HepG2 (cell line): Measurements from ENCODE around the gene FCRL2. TPM values are rescaled to one million over a fixed set of nuclear protein-coding genes. Genes with fewer than 3 reads are reported as not detected.

Experiments
- ATAC-seq: fragments of 200-7000 bp; cut with Tn5 transposase; 3 replicates; pipeline ENCODE4 v1.9.1; 2020; ENCODE audit warnings: mild to moderate bottlenecking, moderate library complexity
- BruUV-seq: library from RNA; stranded (reverse); fragments of 400-500 nt; replicated peaks from 2 replicates; lab custom pipeline; 2021; lab: Mats Ljungman, UMichigan
- CTCF ChIA-PET: fragments of 300-600 bp; formaldehyde crosslinking; extraction: SDS; loops from one replicate; lab custom pipeline; 2021; ENCODE audit warnings: low total read pairs, inconsistent platforms, low intra/inter-chr PET ratio; lab: Yijun Ruan, JAX
- POLR2A ChIA-PET: fragments of 350-600 bp; sonication (Branson Sonifier 250); formaldehyde crosslinking; loops from one replicate; lab custom pipeline; 2020; ENCODE audit warnings: antibody characterized with exemption, inconsistent platforms; lab: Yijun Ruan, JAX
- DNase-seq: peaks from one replicate; pipeline ENCODE4 v3.0.0-alpha.2; 2015; ENCODE audit warnings: low spot score
- FAIRE-seq: peaks from 3 replicates; lab custom pipeline; 2011; peaks lifted over from hg19 to GRCh38; lab: Jason Lieb, UNC
- H2AFZ ChIP-seq: one replicate; pipeline ENCODE4 v1.6.1; 2011; ENCODE audit warnings: low read length, inconsistent platforms
- H3K27ac ChIP-seq: fragments of 300-600 bp; 3 replicates; pipeline ENCODE4 v1.8.0; 2011; ENCODE audit warnings: mixed run types, mild to moderate bottlenecking, mixed read lengths, low read length, inconsistent platforms; ENCODE audit not compliant: insufficient read depth; ENCODE audit errors: extremely low read length
- H3K27me3 ChIP-seq, 2 experiments: fragments of 200-600 bp in 1 of 2; 2 replicates in 1 of 2; 3 replicates in 1 of 2; pipeline versions ENCODE4 v1.6.0 to v1.8.0; 2011; ENCODE audit warnings: low read length in 2 of 2, mild to moderate bottlenecking in 2 of 2, moderate library complexity in 2 of 2, inconsistent platforms in 1 of 2; ENCODE audit not compliant: insufficient read depth in 2 of 2, control insufficient read depth in 1 of 2
- H3K36me3 ChIP-seq, 2 experiments: fragments of 200-600 bp in 1 of 2; replicated peaks in 1 of 2; 2 replicates in 1 of 2; 3 replicates in 1 of 2; pipeline versions ENCODE4 v1.5.1 to v1.8.0; 2011; ENCODE audit warnings: low read length in 2 of 2, inconsistent platforms in 1 of 2; ENCODE audit not compliant: insufficient read depth in 2 of 2, control insufficient read depth in 1 of 2
- H3K4me1 ChIP-seq: 2 replicates; pipeline ENCODE4 v1.5.1; 2012; ENCODE audit warnings: low read length, inconsistent platforms; ENCODE audit not compliant: insufficient read depth
- H3K4me2 ChIP-seq: 2 replicates; pipeline ENCODE4 v1.6.0; 2011; ENCODE audit warnings: low read depth, low read length, inconsistent platforms
- H3K4me3 ChIP-seq, 3 experiments: fragments of 200-600 bp in 1 of 3; sonication (generic), shearing (Covaris generic) in 1 of 3; replicated peaks in 1 of 3; 2 replicates each; pipeline ENCODE4 v1.5.1; 2011 to 2016; ENCODE audit warnings: low read length in 3 of 3, inconsistent platforms in 2 of 3, low read depth in 2 of 3, mild to moderate bottlenecking in 2 of 3, control low read depth in 1 of 3, mixed read lengths in 1 of 3; ENCODE audit not compliant: insufficient read depth in 1 of 3
- H3K79me2 ChIP-seq: one replicate; pipeline ENCODE4 v1.6.1; 2011; ENCODE audit warnings: low read length, inconsistent platforms; ENCODE audit not compliant: insufficient read depth
- H3K9ac ChIP-seq: 2 replicates; pipeline ENCODE4 v1.6.0; 2011; ENCODE audit warnings: mild to moderate bottlenecking, low read depth, low read length, inconsistent platforms; ENCODE audit not compliant: insufficient read depth
- H3K9me3 ChIP-seq: 2 replicates; pipeline ENCODE4 v1.5.1; 2012; ENCODE audit warnings: mild to moderate bottlenecking, low read length
- H4K20me1 ChIP-seq: 2 replicates; pipeline ENCODE4 v1.6.0; 2011; ENCODE audit warnings: inconsistent platforms, mild to moderate bottlenecking, low read length, moderate library complexity; ENCODE audit not compliant: insufficient read depth
- HMGXB3 ChIP-seq: sonication (generic); formaldehyde crosslinking; IDR thresholded peaks from 2 replicates; pipeline ENCODE4 v1.4.0; 2020; ENCODE audit warnings: missing genetic modification reagents, borderline replicate concordance
- KLF9 ChIP-seq: IDR thresholded peaks from 2 replicates; pipeline ENCODE4 v1.6.1; 2016; ENCODE audit warnings: low read depth
- NRL ChIP-seq: sonication (generic); formaldehyde crosslinking; IDR thresholded peaks from 2 replicates; pipeline ENCODE4 v1.5.0; 2020; ENCODE audit warnings: missing genetic modification reagents, mild to moderate bottlenecking, moderate library complexity, borderline replicate concordance
- TBP ChIP-seq: sonication (generic); formaldehyde crosslinking; IDR thresholded peaks from 2 replicates; pipeline ENCODE4 v1.5.0; 2020; ENCODE audit warnings: missing genetic modification reagents
- THAP7 ChIP-seq: sonication (generic); formaldehyde crosslinking; IDR thresholded peaks from 2 replicates; pipeline ENCODE4 v1.8.1; 2023; ENCODE audit warnings: mild to moderate bottlenecking, missing genetic modification reagents
- ZMAT5 ChIP-seq: sonication (generic); formaldehyde crosslinking; IDR thresholded peaks from 2 replicates; pipeline ENCODE4 v1.5.0; 2020; ENCODE audit warnings: mild to moderate bottlenecking, low read depth, missing genetic modification reagents, borderline replicate concordance
- ZNF414 ChIP-seq: sonication (generic); formaldehyde crosslinking; IDR thresholded peaks from 2 replicates; pipeline ENCODE4 v1.5.0; 2020; ENCODE audit warnings: missing genetic modification reagents
- ZNF710 ChIP-seq: sonication (generic); formaldehyde crosslinking; IDR thresholded peaks from 2 replicates; pipeline ENCODE4 v1.5.0; 2020; ENCODE audit warnings: mild to moderate bottlenecking, missing genetic modification reagents, borderline replicate concordance
- WGBS: methylation state at CpG from one replicate; pipeline ENCODE4 v1.1.6; 2017; ENCODE audit warnings: low lambda C conversion rate; 5-methylcytosine and 5-hydroxymethylcytosine counted together
- in situ Hi-C: cut with HindIII; loops from 2 replicates; pipeline ENCODE4 v1.10.0; 2017; ENCODE audit warnings: low pct_unique_long_range_greater_than_20kb; ENCODE audit not compliant: extremely low pct_ligation_motif_present
- intact Hi-C: fragments of 100-400 bp; cut with micrococcal nuclease; formaldehyde crosslinking; loops from one replicate; pipeline ENCODE4 v1.10.0; 2022; ENCODE audit not compliant: unreplicated experiment
- polyA plus RNA-seq, 8 experiments: library from polyadenylated mRNA; depleted of rRNA in 3 of 8; stranded (reverse) in 7 of 8; unstranded in 1 of 8; fragments of >200 nt; fragmentation: Illumina TruSeq in 4 of 8; extraction: Trizol in 4 of 8; gene quantifications; 2 replicates each; pipeline versions ENCODE4 v1.2.1 to v1.2.3, GENCODE V29; 2011 to 2016; ENCODE audit warnings: low read depth in 4 of 8, missing spikeins in 1 of 8, mixed read lengths in 1 of 8; ENCODE audit not compliant: insufficient read depth in 1 of 8
- total RNA-seq, 5 experiments: library from RNA; depleted of rRNA; stranded (reverse); fragments of >200 nt; fragmentation: Illumina TruSeq; extraction: Trizol; gene quantifications; 2 replicates each; pipeline ENCODE4 v1.2.3, GENCODE V29; 2016; ENCODE audit warnings: low read depth in 1 of 5

FCRL2 gene
- total and polyA plus RNA-seq, 2 of the 13 experiments (the other 11 are each of a cell fraction or from before 2014, with no cell fraction given) = not detected

GRCh38 chr1:157700732-157701131 is 76.2 kb downstream of the FCRL2 start, which contains the start of gene FCRL3:
TSS of gene FCRL3 (minus strand) at chr1:157700769. CDS start at chr1:157700489, 280 bp downstream.
- in situ Hi-C loops = no loop called here
- H3K36me3 ChIP-seq = no peaks in the 10 kb centered on the region
- FAIRE-seq = no peak

GRCh38 chr1:157700305-157700704 is 76.6 kb downstream of the FCRL2 start:
- Histone ChIP-seq H3K4me1 (no peaks in the 10 kb centered on the region), H3K79me2 (no peaks in the 10 kb centered on the region), H3K27me3 (0 out of 5 replicates have a peak, but pooled peaks cover 0 to 1% of the 10 kb centered on the region in 2 experiments), H3K9me3 (no peaks in the 10 kb centered on the region), H2AFZ (no peak overlapping the region), H3K9ac (no peak overlapping the region), H3K4me3 (no peak overlapping the region), H4K20me1 (no peaks in the 10 kb centered on the region), H3K4me2 (no peak overlapping the region), H3K36me3 (no peaks in the 10 kb centered on the region), H3K27ac (no peak overlapping the region)
- in situ Hi-C loops = no loop called here
- DNase-seq (no peak), FAIRE-seq (no peak), ATAC-seq (no peak)
- intact Hi-C loops = no loop called here
- no TSS peak for BruUV-seq
- POLR2A ChIA-PET = no interaction called here
- CTCF ChIA-PET = no interaction called here
- WGBS = 0% methylated on average over 1 of the region's 5 CpGs
- TF ChIP-seq THAP7 (CRISPR knock-in tag) (no peak), TBP (no peak), NRL (CRISPR knock-in tag) (no peak), KLF9 (CRISPR knock-in tag) (no peak), ZNF414 (no peak), ZNF710 (no peak), HMGXB3 (CRISPR knock-in tag) (no peak)

More at GRCh38 chr1:157700732-157701131, 76.2 kb downstream of the FCRL2 start, which contains the start of gene FCRL3:
- H3K9ac ChIP-seq = no peak within 1 kb of the TSS
- no peaks in the 10 kb centered on the region for H4K20me1 ChIP-seq
- H3K4me1 ChIP-seq = no peaks in the 10 kb centered on the region
- H3K79me2 ChIP-seq = no peaks in the 10 kb centered on the region
- ChIA-PET POLR2A (no interaction called here), CTCF (no interaction called here)
- 22% methylated on average over 4 of the region's 4 CpGs for WGBS
- DNase-seq = no peak
- H2AFZ ChIP-seq = no peak within 1 kb of the TSS
- intact Hi-C loops = no loop called here
- 0 out of 5 replicates have a peak, but pooled peaks cover 0 to 1% of the 10 kb centered on the region in 2 experiments for H3K27me3 ChIP-seq
- BruUV-seq = no TSS peak
- no peak within 1 kb of the TSS for H3K27ac ChIP-seq
- H3K9me3 ChIP-seq = no peaks in the 10 kb centered on the region
- no peak for ATAC-seq
- no peak within 1 kb of the TSS for H3K4me2 ChIP-seq
- no peak for TF ChIP-seq ZMAT5
- H3K4me3 ChIP-seq = no peak within 1 kb of the TSS
